NB4 (cell line): ENCODE data around the gene ZNF630.

ENCODE experiments used
- MAX ChIP-seq: IDR thresholded peaks from 2 replicates; pipeline ENCODE4 v1.6.1; 2011; ENCODE audit warnings: low read depth, low read length
- MYC ChIP-seq: IDR thresholded peaks from 2 replicates; pipeline ENCODE4 v1.6.1; 2011; ENCODE audit warnings: low read depth, low read length
- POLR2A ChIP-seq: IDR thresholded peaks from 2 replicates; pipeline ENCODE4 v1.6.1; 2011; ENCODE audit warnings: mild to moderate bottlenecking; ENCODE audit not compliant: insufficient read length; ENCODE audit errors: extremely low read depth
- TF ChIP-seq, protein P1 (sequence below): IDR thresholded peaks from one replicate; pipeline ENCODE4 v1.5.1; 2012; ENCODE audit warnings: low read depth, low read length

GRCh38 chrX:48086082-48086481, 14.6 kb upstream of the ZNF630 start:
- TF ChIP-seq, protein P1, sequence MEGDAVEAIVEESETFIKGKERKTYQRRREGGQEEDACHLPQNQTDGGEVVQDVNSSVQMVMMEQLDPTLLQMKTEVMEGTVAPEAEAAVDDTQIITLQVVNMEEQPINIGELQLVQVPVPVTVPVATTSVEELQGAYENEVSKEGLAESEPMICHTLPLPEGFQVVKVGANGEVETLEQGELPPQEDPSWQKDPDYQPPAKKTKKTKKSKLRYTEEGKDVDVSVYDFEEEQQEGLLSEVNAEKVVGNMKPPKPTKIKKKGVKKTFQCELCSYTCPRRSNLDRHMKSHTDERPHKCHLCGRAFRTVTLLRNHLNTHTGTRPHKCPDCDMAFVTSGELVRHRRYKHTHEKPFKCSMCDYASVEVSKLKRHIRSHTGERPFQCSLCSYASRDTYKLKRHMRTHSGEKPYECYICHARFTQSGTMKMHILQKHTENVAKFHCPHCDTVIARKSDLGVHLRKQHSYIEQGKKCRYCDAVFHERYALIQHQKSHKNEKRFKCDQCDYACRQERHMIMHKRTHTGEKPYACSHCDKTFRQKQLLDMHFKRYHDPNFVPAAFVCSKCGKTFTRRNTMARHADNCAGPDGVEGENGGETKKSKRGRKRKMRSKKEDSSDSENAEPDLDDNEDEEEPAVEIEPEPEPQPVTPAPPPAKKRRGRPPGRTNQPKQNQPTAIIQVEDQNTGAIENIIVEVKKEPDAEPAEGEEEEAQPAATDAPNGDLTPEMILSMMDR, result no peak
- no peak for TF ChIP-seq MYC
- no peak for TF ChIP-seq POLR2A
- no peak for TF ChIP-seq MAX
